ENCODE results near the gene ZNF516.

The ZNF516 gene

GRCh38 chr18:76486038-76486437 lies 9.0 kb downstream of the ZNF516 start:
- no peak overlapping the region for H3K4me3 ChIP-seq (ENCODE audit: low read depth, low read length)
- TF ChIP-seq CTCF (IDR thresholded peaks at IDR 0.05; ENCODE audit: borderline replicate concordance, insufficient read depth, low read depth, low read length), result no peak

DNA sequence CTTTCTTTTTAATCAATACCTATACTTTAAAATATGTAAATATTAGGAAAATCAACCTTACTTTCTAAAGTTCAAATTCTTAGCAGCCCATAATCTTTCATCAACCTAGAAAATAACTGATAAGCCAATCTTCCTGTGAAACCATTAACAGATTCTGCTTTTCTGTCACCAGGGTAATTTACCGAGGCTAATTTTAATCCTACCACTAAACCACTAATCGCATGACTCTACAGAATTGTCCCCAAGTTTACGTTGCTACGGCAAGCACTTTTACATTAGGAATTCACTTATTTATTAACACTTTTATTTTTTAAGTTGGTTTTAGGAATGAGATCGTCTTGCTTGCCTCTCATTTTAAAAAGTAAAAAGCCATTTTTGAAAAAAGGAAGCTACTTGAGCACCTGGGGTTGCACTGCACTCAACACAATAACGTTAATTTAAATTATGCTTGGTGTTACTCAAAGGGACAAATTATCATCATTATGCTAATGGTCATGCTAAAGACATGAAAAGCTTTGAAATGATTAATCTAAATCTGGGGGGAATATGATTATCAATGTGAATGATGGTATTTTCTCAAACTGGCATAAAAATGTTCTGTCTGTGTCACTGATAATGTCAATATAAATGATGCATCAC lies 10.2 kb downstream of the ZNF516 start:
- TF ChIP-seq CTCF (IDR thresholded peaks at IDR 0.05; ENCODE audit: borderline replicate concordance, insufficient read depth, low read depth, low read length), result no peak
- H3K4me3 ChIP-seq (ENCODE audit: low read depth, low read length), result no peak overlapping the region

- no peak overlapping the region for H3K4me3 ChIP-seq (ENCODE audit: low read depth, low read length)
- no peak for TF ChIP-seq CTCF (IDR thresholded peaks at IDR 0.05; ENCODE audit: borderline replicate concordance, insufficient read depth, low read depth, low read length)
Measured at GRCh38 chr18:76483780-76484179, 11.3 kb downstream of the ZNF516 start.

GRCh38 chr18:76482971-76483691 lies 11.9 kb downstream of the ZNF516 start:
- H3K4me3 ChIP-seq (ENCODE audit: low read depth, low read length), result no peak overlapping the region
- no peak for TF ChIP-seq CTCF (IDR thresholded peaks at IDR 0.05; ENCODE audit: borderline replicate concordance, insufficient read depth, low read depth, low read length)

DNA sequence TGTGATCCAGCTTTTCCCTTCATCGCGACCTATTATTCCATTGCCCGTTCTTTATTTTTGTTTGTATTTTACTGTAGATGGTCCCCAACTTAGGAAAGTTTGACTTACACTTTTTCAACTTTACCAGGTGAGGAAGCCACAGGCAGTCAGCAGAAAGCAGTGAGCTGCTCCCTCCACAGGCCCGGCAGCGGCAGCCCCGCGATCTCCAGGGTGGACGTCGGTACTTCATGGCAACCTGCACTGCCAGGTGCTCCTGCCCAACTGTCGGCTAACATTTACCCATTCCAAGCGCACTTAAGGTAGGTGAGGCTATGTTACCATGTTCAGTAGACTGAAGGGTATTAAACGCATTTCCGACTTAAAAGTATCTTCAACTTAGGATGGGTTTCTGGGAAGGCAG lies 12.8 kb downstream of the ZNF516 start:
- H3K4me3 ChIP-seq (ENCODE audit: low read depth, low read length), result no peak overlapping the region
- no peak for TF ChIP-seq CTCF (IDR thresholded peaks at IDR 0.05; ENCODE audit: borderline replicate concordance, insufficient read depth, low read depth, low read length)

DNA sequence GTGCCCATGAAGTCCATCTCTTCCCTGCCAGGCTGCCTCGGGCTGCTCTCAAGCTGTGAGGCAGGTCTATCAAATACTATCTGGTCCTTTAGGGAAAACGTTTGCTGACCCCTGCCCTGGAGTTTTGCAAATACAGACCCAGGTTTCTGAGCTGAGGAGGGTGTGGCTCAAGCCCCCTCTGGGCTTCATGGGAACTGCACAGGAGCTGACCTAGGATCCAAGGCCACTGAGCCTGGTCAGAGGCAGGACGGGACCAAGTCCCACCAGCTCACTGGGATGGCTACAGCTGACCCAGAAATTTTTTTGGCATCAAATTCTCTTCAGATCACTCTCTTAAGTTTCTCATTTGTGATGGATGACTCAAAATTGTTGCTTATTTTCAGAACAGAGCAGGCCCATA lies 14.1 kb downstream of the ZNF516 start:
- TF ChIP-seq CTCF (IDR thresholded peaks at IDR 0.05; ENCODE audit: borderline replicate concordance, insufficient read depth, low read depth, low read length), result peak; percentile 38; the same call in 1 of the 2 replicates

More for the DNA sequence above, 14.1 kb downstream of the ZNF516 start:
- no peak overlapping the region for H3K4me3 ChIP-seq (ENCODE audit: low read depth, low read length)

Data from GM12875 (cell line).